NCI-H2029 treated with DMSO at 0.1 percent for 48 hours (cell line): ENCODE data around the gene ACMSD.
"Not testable (repeated sequence)": the region's sequence is repeated elsewhere in the genome, so short reads cannot be mapped to it uniquely, and the experiment has no call there.

Experiments
- DNase-seq: peaks from one replicate; lab custom pipeline; 2025; lab: John Stamatoyannopoulos, UW

ACMSD gene

DNA sequence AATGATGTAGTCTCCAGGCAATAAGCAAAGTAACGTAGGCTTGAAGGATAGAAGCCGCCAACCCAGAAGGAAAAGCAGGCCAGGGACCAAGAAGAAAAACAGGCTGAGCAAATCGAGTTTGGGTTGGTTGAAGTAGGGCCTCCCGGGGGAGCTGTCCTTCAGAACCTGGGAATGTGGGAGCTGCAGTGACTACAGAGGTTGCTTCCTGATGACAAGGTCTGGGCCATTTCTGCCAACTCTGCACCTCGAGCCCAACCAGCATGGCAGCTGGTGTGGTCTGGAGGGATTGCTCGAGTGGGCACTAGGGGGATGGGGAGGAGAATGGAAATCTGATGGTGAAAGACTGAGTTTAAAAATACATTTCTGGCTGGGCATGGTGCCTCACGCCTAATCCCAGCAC is 14.1 kb downstream of the ACMSD start:
- no peak for DNase-seq

DNA sequence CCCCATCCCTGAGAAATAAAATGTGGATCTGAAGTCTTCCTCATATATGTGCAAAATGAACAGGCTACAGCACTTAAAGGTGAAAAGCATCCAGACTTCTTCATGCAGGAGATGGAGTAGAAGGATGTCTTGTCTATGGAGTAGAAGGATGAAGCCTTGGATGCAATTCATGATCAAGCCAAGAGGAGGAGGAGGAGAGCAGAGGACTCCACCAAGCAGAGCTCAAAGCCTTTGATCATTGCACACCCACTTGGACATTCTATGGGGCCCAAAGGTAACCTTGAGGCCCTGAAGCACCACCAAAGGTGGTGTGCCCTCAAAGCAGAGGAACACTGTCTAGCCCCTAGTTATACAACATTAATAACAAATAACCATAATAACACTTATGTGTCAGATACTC is 17.3 kb downstream of the ACMSD start:
- DNase-seq = no peak

DNA sequence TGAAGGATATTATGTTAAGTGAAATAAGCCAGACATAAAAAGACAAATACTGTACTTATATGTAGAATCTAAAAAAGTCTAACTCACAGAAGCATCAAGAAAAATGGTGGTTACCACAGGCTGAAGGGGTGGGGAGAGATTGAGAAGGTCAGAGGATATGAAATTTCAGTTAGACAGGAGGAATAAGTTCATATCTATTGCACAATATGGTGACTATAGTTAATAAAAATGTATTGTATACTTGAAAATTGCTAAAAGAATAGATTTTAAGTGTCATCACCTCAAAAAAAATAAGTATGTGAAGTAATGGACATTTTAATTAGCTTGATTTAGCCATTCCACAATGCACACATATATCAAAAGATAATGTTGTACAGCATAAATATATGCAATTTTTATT is 19.8 kb downstream of the ACMSD start:
- no peak for DNase-seq

DNA sequence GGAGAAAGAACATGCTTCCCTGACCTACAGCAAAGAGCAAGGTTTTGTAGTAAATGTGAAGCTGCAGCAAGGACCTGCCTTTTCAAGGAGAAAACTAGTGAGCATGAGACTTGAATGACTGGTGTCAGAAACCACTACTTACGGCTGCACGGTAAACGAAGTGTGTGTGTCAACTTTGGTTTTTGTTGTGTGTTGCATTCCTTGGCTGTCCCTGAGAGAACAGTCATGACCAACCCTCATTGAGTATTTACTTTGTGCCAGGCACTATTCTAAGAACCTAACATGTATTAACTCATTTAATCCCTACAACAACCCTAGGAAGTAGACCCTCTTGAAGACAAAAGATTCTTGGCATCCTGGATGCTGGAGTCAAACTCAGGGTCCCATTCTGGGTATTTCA is 22.8 kb downstream of the ACMSD start:
- DNase-seq = no peak

DNA sequence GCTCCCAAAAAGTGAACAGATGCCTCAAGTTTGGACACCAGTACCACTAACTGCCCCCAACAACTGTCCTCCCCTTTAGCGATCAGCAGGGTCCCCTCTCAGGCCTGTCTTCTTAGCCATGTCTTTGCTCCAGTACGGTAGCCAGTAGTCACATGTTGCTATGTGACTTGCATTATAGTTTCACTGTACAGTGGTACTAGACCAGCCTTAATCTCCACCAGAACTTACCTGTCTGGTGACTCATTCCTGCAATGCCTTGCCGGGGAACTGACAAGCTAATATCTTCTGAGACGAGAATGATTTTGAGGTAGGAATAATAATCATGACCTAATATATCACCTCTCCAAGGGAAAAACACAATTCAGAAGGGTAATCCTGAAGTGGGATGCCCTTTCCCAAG is 23.7 kb downstream of the ACMSD start:
- DNase-seq = no peak

GRCh38 chr2:134862674-134863073 is 24.3 kb downstream of the ACMSD start:
- no peak for DNase-seq

- DNase-seq = no peak
These were observed 25.0 kb downstream of the ACMSD start for GRCh38 chr2:134863446-134863845.

DNA sequence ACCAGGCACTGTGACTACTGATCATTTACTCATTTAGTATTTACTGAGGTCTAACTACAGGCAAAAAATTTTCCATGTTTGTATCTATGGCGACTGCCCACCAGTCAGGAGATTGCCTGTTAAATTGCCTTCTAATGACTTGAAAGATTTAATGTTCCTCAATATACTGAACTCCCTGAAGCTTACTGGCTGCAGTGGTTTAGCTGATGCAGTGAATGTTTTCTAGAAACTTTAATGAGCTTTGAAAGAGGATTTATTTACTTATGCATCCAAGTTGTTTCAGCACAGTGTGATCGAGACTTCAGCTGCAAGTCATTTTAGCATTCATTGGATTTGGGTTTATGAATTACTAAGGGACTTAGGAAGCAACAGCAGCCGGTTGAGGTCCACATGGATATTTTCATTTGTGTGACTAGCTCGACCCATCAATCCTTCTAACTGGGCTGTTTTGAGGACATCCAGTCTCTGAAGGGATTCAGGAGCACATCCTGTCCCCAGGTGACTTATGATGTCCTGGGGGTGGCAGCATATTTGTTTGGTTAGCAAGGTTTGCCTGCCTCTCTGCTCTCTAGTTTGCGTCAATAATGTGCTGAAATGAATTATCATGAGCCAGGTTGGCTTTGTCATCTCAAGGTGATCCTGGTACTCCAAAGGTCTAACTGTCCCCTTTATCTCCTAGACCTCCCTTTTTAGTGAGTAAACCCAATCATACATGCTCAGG is 26.8 kb downstream of the ACMSD start:
- DNase-seq = no peak

DNA sequence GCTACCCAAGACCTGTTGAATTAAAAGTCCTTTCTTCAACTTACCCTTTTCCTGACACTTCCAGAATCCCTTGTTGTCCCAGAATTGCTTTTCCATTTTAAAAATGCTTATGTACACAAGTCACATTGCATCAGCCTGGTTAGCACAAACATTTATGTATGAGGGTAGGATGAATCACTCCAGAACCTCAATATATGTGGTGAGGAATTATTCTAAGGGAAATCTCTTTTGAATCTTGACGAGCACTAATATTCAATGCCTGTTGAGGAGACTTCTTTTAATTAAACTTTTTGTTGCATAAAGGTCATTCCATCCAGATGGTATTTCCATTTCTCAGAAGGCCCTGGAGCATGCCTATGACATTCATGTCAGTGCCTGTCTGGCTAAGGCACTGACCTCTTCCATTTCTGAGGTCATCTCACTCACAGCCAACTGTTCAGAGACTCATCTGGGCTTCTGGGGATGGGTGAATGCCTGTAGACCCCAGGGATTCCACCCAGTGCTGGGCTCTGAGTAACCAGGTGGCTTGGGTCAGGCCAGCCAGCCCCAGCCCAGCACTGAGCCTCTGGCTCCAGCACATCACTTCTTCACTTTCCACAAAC is 28.2 kb downstream of the ACMSD start:
- DNase-seq = no peak

DNA sequence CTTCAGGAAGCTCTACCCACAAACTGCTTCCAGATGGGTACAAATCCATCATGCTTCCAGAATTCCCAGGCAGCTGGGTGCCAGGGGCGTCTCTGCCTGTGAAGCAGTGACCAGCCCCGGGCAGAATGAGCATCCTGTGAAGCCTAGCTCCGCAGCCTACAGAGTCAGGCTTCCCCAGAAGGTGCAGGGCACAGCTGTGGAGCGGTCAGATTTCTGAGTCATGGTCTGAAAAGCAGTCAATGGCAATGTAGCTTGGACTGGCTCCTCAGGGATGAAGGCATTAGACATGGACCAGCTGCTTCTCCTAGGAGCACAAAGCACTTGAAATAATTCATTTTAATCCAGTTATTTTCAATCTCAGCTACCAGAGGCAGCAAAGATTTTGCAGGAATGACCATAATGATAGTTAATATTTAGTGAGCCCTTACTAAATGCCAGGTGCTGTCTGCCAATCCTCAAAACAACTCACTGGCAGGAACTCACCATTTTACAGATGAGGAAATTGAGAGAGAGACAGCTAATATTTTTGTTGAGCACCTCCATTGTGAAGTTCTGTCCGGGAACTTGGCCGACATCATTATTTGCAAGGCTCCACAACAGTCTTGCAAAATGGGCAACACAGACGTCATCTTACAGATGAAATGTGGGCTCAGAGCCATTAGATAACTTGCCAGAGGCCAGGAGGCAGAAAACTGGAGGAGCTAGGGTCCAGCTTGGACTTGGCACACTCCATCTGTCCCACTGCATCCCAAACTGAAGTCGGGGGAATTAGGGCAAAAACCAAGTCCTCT is 31.7 kb downstream of the ACMSD start:
- DNase-seq = no peak

GRCh38 chr2:134873152-134873551 is 34.7 kb downstream of the ACMSD start:
- no peak for DNase-seq

GRCh38 chr2:134875309-134875708 is 36.9 kb downstream of the ACMSD start:
- no peak for DNase-seq

DNA sequence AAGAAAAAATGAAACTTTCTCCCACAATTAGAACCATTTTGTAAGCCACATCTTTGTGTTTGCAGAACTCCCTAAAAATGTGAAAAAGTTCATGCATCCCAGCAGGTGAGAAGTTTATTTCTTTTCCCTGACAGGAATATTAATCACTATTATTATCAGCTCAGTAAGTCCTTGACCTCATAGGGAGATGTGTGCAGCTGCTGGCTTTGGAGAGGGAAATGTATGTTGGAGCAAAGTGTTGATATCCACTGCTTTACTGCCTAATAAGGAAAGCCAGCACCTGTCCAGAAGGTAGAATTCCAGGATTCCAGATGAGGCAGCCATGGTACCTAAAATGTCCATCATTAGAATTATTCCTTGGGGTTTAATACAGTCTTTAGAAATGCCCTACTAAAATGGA is 44.4 kb downstream of the ACMSD start:
- no peak for DNase-seq

DNA sequence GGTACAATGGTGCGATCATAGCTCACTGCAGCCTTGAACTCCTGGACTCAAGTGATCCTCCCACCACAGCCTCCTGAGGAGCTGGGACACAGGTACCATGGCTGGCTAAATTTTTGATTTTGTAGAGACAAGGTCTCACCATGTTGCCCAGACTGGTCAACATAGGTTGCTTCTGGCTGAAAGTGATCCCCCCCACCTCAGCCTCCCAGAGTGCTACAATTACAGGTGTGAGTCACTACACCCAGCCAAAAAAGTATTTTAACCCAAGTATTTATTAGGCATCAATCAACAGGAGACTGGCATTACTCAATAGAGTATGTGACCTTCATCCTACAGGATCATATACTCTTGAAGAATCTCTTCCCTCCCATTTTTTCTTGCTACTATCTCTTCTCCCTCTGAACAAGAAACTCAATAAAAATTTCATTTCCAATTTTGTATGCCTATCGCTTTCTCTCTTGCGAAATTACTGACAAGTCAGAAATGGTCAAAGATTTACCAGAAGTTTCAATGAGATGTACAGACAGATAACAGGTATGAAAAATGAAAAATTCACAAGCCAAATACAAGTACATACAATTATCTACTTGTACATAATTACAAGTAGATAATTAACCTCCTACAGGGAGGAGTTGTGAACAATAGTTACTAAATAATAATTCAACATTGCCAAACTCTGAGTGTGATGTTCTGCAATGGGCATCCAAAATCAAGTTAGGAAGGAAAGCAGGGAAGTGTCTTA is 45.3 kb downstream of the ACMSD start:
- DNase-seq = no peak

GRCh38 chr2:134884435-134884834 is 46.0 kb downstream of the ACMSD start:
- DNase-seq = no peak

DNA sequence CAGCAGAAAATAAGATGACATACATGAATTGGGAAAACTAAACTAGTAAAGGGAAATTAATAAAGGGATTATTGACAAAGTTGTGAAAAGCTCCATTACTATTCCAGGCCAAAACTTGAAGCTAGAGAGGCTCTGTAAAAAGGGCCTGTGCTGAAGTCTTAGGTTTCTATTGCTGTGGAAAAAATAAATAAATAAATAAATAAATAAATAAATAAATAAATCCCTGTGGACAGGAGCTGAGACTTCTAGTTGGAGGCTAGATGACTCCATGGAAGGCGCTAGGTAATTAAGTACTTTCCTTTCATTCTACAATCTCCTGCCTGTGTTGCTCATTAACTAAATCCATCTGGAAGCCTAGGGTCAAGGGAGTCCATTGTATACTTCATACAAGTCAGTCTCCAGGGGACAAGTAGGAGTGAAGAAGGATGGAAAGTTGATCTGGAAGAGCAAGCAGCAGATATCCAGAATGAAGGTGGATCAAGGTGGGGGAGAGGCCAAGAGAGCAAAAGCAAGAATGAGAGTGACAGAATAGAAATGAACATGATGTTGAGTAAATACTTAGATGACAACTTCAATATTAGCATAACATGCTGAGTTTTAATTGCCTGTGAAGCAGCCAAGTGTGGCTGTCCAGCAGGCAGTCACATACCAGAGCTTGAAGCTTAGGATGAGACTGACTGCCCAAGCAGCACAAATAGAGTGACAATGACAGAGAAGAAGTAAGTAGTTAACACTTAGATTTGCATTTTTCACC is 54.0 kb downstream of the ACMSD start:
- DNase-seq = no peak

GRCh38 chr2:134897932-134898331 is 59.5 kb downstream of the ACMSD start:
- no peak for DNase-seq

GRCh38 chr2:134899204-134899603 is 60.8 kb downstream of the ACMSD start:
- no peak for DNase-seq

- no peak for DNase-seq
These were observed 61.7 kb downstream of the ACMSD start for GRCh38 chr2:134900151-134900550.

DNA sequence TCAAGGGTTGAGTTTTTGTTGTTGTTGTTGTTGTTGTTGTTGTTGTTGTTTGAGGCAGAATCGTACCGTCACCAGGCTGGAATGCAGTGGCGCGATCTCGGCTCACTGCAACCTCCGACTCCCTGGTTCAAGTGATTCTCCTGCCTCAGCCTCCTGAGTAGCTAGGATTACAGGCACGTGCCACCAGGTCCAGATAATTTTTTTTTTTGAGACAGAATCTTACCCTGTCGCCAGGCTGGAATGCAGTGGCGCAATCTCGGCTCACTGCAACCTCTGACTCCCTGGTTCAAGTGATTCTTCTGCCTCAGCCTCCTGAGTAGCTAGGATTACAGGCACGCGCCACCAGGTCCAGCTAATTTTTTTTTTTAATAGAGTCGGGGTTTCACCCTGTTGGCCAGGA is 65.3 kb downstream of the ACMSD start:
- DNase-seq = not testable (repeated sequence)

DNA sequence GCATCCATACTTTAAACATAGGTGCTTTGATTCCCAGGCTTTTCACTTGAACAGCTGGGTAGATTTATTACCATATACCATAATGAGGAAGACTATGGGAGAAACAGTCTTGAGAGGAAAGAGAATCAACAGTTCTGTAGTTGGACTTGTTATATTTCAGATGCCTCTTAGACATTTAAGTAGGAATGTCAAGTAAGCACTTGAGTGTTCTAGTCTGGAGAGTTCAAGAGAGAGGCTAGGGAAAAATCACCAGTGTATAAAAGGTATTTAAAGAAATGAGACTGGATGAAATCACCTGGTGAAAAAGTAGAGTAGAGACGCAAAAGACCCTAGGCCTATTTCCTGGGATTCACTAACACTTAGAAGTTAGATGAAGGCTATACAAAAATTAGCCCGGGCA is 66.8 kb downstream of the ACMSD start:
- no peak for DNase-seq

DNA sequence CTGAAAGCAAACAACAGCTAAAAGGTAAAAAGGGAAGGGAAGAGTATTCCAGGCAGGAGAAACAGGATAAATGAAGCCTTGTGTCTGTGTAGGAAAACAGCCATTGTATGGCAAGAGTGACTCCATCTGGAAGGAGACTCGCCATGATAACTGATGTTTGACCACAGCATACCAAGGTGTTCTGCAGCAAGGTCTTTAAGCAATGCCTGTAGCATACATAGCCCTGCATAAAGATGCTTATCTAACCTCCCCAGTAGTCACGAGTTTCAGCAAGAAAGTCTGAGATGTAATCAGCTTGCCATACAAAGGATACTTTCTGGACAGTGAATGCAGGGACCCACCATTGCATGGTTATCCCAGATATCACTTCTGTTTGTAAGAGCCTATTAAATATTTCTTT is 68.3 kb downstream of the ACMSD start:
- no peak for DNase-seq
